GM12878 (cell line): ENCODE results near the gene PHACTR3. TPM values are rescaled to one million over a fixed set of nuclear protein-coding genes. Genes with fewer than 3 reads are reported as not detected.

Source experiments
- ATAC-seq: fragments of 200-7000 bp; cut with Tn5 transposase; 3 replicates; pipeline ENCODE4 v1.9.1; 2020; ENCODE audit warnings: mild to moderate bottlenecking, moderate library complexity
- BruUV-seq: library from RNA; stranded (reverse); fragments of 400-500 nt; replicated peaks from 2 replicates; lab custom pipeline; 2021; lab: Mats Ljungman, UMichigan
- CTCF ChIA-PET: fragments of 300-600 bp; sonication (Branson Sonifier 250); formaldehyde crosslinking; extraction: SDS; loops from one replicate; lab custom pipeline; 2021; ENCODE audit warnings: inconsistent platforms; lab: Yijun Ruan, JAX
- POLR2A ChIA-PET: fragments of 350-600 bp; formaldehyde crosslinking; extraction: SDS; loops from one replicate; lab custom pipeline; 2021; ENCODE audit warnings: inconsistent platforms; lab: Charles Lee
- RAD21 ChIA-PET: fragments of 300-600 bp; sonication (Branson Sonifier 250); formaldehyde crosslinking; loops from one replicate; lab custom pipeline; 2023; ENCODE audit warnings: antibody characterized with exemption; ENCODE audit not compliant: unreplicated experiment; lab: Charles Lee
- SMC1A ChIA-PET: fragments of 300-600 bp; sonication (Branson Sonifier 250); formaldehyde crosslinking; loops from one replicate; lab custom pipeline; 2023; ENCODE audit not compliant: unreplicated experiment, uncharacterized antibody; lab: Charles Lee
- DNase-seq: peaks from one replicate; pipeline ENCODE4 v3.0.0-alpha.2; 2011; ENCODE audit warnings: low read depth, low spot score
- FAIRE-seq: peaks from 3 replicates; lab custom pipeline; 2011; peaks lifted over from hg19 to GRCh38; lab: Jason Lieb, UNC
- H2AFZ ChIP-seq: 2 replicates; pipeline ENCODE4 v1.6.0; 2011; ENCODE audit warnings: low read depth, low read length, control low read depth; ENCODE audit not compliant: control insufficient read depth
- H3K27ac ChIP-seq: 2 replicates; pipeline ENCODE4 v1.5.1; 2011; ENCODE audit warnings: control low read depth; ENCODE audit not compliant: control insufficient read depth, insufficient read depth
- H3K27me3 ChIP-seq, 2 experiments: replicated peaks in 1 of 2; 2 replicates each; pipeline versions ENCODE4 v1.6.0 to v1.6.1; 2011; ENCODE audit warnings: low read length in 1 of 2; ENCODE audit not compliant: control insufficient read depth in 2 of 2, insufficient read depth in 2 of 2
- H3K36me3 ChIP-seq, 2 experiments: 2 replicates each; pipeline ENCODE4 v1.5.1; 2011; ENCODE audit warnings: low read length in 1 of 2; ENCODE audit not compliant: control insufficient read depth in 2 of 2, insufficient read depth in 2 of 2
- H3K4me1 ChIP-seq: 2 replicates; pipeline ENCODE4 v1.6.1; 2011; ENCODE audit warnings: mild to moderate bottlenecking, low read length, moderate library complexity, mixed read lengths; ENCODE audit not compliant: control insufficient read depth, insufficient read depth
- H3K4me2 ChIP-seq: 2 replicates; pipeline ENCODE4 v1.6.0; 2011; ENCODE audit warnings: control low read depth; ENCODE audit not compliant: control insufficient read depth, insufficient read depth
- H3K4me3 ChIP-seq: fragments of 200-600 bp; sonication (generic); 2 replicates; pipeline ENCODE4 v1.5.1; 2016
- H3K79me2 ChIP-seq: 2 replicates; pipeline ENCODE4 v1.6.0; 2011; ENCODE audit warnings: low read length; ENCODE audit not compliant: control insufficient read depth, insufficient read depth
- H3K9ac ChIP-seq: 2 replicates; pipeline ENCODE4 v1.8.0; 2011; ENCODE audit warnings: low read length, control low read depth, mixed read lengths; ENCODE audit not compliant: control insufficient read depth, insufficient read depth
- H3K9me3 ChIP-seq: replicated peaks from 3 replicates; pipeline ENCODE4 v1.5.1; 2011; ENCODE audit warnings: mild to moderate bottlenecking, low read length; ENCODE audit not compliant: control insufficient read depth, insufficient read depth
- H4K20me1 ChIP-seq: 2 replicates; pipeline ENCODE4 v1.6.0; 2011; ENCODE audit not compliant: control insufficient read depth, insufficient read depth
- CBFB ChIP-seq: IDR thresholded peaks from 2 replicates; pipeline ENCODE4 v1.6.1; 2016; ENCODE audit warnings: antibody characterized with exemption, low read depth
- CUX1 ChIP-seq: IDR thresholded peaks from 2 replicates; pipeline ENCODE4 v1.6.1; 2012; ENCODE audit warnings: improper control_type of control experiment, low read depth, low read length; ENCODE audit not compliant: insufficient replicate concordance
- EED ChIP-seq: sonication (generic); IDR thresholded peaks from 2 replicates; pipeline ENCODE4 v1.6.1; 2016; ENCODE audit warnings: antibody characterized with exemption, low read depth
- FOS ChIP-seq: IDR thresholded peaks from 3 replicates; pipeline ENCODE4 v1.6.1; 2011; ENCODE audit warnings: borderline replicate concordance; ENCODE audit not compliant: insufficient read length; ENCODE audit errors: extremely low read depth
- KLF5 ChIP-seq: fragments of 450-650 bp; IDR thresholded peaks from 2 replicates; pipeline ENCODE4 v1.6.1; 2014; ENCODE audit warnings: mild to moderate bottlenecking; ENCODE audit not compliant: partially characterized antibody
- NFYA ChIP-seq: IDR thresholded peaks from 2 replicates; pipeline ENCODE4 v1.6.1; 2011; ENCODE audit warnings: low read depth, mild to moderate bottlenecking, low read length, improper control_type of control experiment, borderline replicate concordance
- NKRF ChIP-seq: fragments of 450-650 bp; conservative IDR thresholded peaks from 2 replicates; pipeline ENCODE4 v1.6.1; 2017; ENCODE audit warnings: mild to moderate bottlenecking, moderate library complexity
- NRF1 ChIP-seq: conservative IDR thresholded peaks from 2 replicates; pipeline ENCODE4 v1.6.1; 2011; ENCODE audit warnings: mild to moderate bottlenecking, low read depth, low read length, improper control_type of control experiment
- RCOR1 ChIP-seq: conservative IDR thresholded peaks from 2 replicates; pipeline ENCODE4 v1.6.1; 2012; ENCODE audit warnings: low read depth, low read length, improper control_type of control experiment
- SIN3A ChIP-seq: IDR thresholded peaks from 2 replicates; pipeline ENCODE4 v1.6.1; 2012; ENCODE audit warnings: low read depth, low read length, improper control_type of control experiment
- SPI1 ChIP-seq: IDR thresholded peaks from 2 replicates; pipeline ENCODE4 v1.6.1; 2011; ENCODE audit warnings: low read depth, mild to moderate bottlenecking, low read length, moderate library complexity, borderline replicate concordance; ENCODE audit not compliant: insufficient read depth
- STAT1 ChIP-seq: fragments of 450-650 bp; conservative IDR thresholded peaks from 2 replicates; pipeline ENCODE4 v1.6.1; 2014; ENCODE audit warnings: antibody characterized with exemption, mild to moderate bottlenecking
- SUPT20H ChIP-seq: IDR thresholded peaks from 2 replicates; pipeline ENCODE4 v1.6.1; 2011; ENCODE audit warnings: low read depth, mild to moderate bottlenecking, low read length, moderate library complexity, borderline replicate concordance; ENCODE audit not compliant: control insufficient read depth
- TARDBP ChIP-seq: IDR thresholded peaks from 2 replicates; pipeline ENCODE4 v1.6.1; 2016; ENCODE audit warnings: borderline replicate concordance
- ZSCAN29 ChIP-seq: fragments of 450-650 bp; IDR thresholded peaks from 2 replicates; pipeline ENCODE4 v1.6.1; 2017; ENCODE audit warnings: mild to moderate bottlenecking, moderate library complexity
- WGBS: methylation state at CpG from one replicate; pipeline ENCODE4 v1.1.6; 2016; ENCODE audit warnings: low lambda C conversion rate; ENCODE audit not compliant: insufficient replicate concordance, insufficient coverage; ENCODE audit errors: missing lambda C conversion rate; 5-methylcytosine and 5-hydroxymethylcytosine counted together
- in situ Hi-C: fragments of 300-500 bp; cut with MboI; formaldehyde crosslinking; loops from 9 replicates; pipeline ENCODE4 v1.14.3; 2018; ENCODE audit warnings: mixed read lengths
- intact Hi-C: fragments of 100-400 bp; cut with micrococcal nuclease; formaldehyde crosslinking; loops from one replicate; pipeline ENCODE4 v1.14.2; 2022; ENCODE audit not compliant: unreplicated experiment
- polyA plus RNA-seq, 11 experiments: library from polyadenylated mRNA; depleted of rRNA in 4 of 11; unstranded in 6 of 11; stranded (reverse) in 5 of 11; fragments of >200 nt; fragmentation: Nextera tagmentation in 4 of 11; fragmentation: Illumina TruSeq in 1 of 11; extraction: Ambion mirVana in 4 of 11; extraction: Trizol in 1 of 11; gene quantifications; 1 replicate in 1 of 11; 2 replicates in 10 of 11; pipeline versions ENCODE4 v1.2.1 to v1.2.3, GENCODE V29; 2011 to 2016; ENCODE audit warnings: inconsistent platforms in 2 of 11, missing spikeins in 2 of 11, low read depth in 1 of 11
- total RNA-seq, 4 experiments: library from RNA; depleted of rRNA in 3 of 4; stranded (reverse); fragments of >200 nt in 3 of 4; fragmentation: Illumina TruSeq in 1 of 4; extraction: Trizol in 1 of 4; gene quantifications; 2 replicates each; pipeline versions ENCODE4 v1.2.1 to v1.2.3, GENCODE V29; 2013 to 2021

Gene PHACTR3
- total and polyA plus RNA-seq, 10 of the 15 experiments (the other 5 are each of a cell fraction or from before 2014, with no cell fraction given), result 0.17 to 2.7 (median 0.27) TPM; not detected in 1

- Histone ChIP-seq H3K9ac (no peak overlapping the region), H2AFZ (no peak overlapping the region), H3K4me2 (no peak overlapping the region), H3K4me3 (no peak overlapping the region), H3K27me3 (no peaks in the 10 kb centered on the region), H3K79me2 (no peaks in the 10 kb centered on the region), H3K36me3 (no peaks in the 10 kb centered on the region), H4K20me1 (no peaks in the 10 kb centered on the region), H3K4me1 (no peaks in the 10 kb centered on the region), H3K27ac (no peak overlapping the region), H3K9me3 (no peaks in the 10 kb centered on the region)
- SMC1A ChIA-PET, result interaction anchor here (1.2 to 3.6 kb wide), 6 partner anchors 13 to 69 kb away, joined by 4 to 32 read pairs (median 8); no protein-coding TSS in a partner anchor
- intact Hi-C loops (loop anchor here (1.0 to 2.0 kb wide), 2 partner anchors 33 to 67 kb away; no protein-coding TSS in a partner anchor), in situ Hi-C loops (loop anchor here (25.0 kb wide), 1 partner anchor 1554 kb away; no protein-coding TSS in a partner anchor)
- POLR2A ChIA-PET, result interaction anchor here (1.0 kb wide), 1 partner anchor 66 kb away, joined by 4 read pairs; no protein-coding TSS in a partner anchor
- FAIRE-seq, result no peak
- BruUV-seq, result no TSS peak
- no peak for DNase-seq
- no peak for TF ChIP-seq STAT1
- TF ChIP-seq KLF5, result no peak
- TF ChIP-seq EED, result no peak
- TF ChIP-seq TARDBP, result no peak
- TF ChIP-seq SIN3A, result no peak
- TF ChIP-seq RCOR1, result no peak
- TF ChIP-seq CUX1, result no peak
- no peak for TF ChIP-seq SPI1
- no peak for TF ChIP-seq ZSCAN29
- TF ChIP-seq NFYA, result no peak
- TF ChIP-seq NKRF, result no peak
- TF ChIP-seq NRF1, result no peak
- no peak for TF ChIP-seq SUPT20H
- no peak for TF ChIP-seq FOS
- no peak for TF ChIP-seq CBFB
- CTCF ChIA-PET, result interaction anchor here (0.6 to 8.4 kb wide), 12 partner anchors 9 to 266 kb away, joined by 3 to 174 read pairs (median 4); no protein-coding TSS in a partner anchor
- RAD21 ChIA-PET, result interaction anchor here (0.6 to 4.7 kb wide), 8 partner anchors 10 to 129 kb away, joined by 3 to 74 read pairs (median 4); no protein-coding TSS in a partner anchor
- ATAC-seq, result no peak
- 38% methylated on average over 6 of the region's 6 CpGs for WGBS
Measured at GRCh38 chr20:59783641-59784010, 179.3 kb downstream of the PHACTR3 start.
